Coronary artery (tissue), 2 donors: Measurements from ENCODE around the gene NPSR1.

Source experiments
- DNase-seq: peaks from one replicate; pipeline ENCODE4 v3.0.0-alpha.2; 2017; ENCODE audit warnings: low spot score
- H3K27ac ChIP-seq, 2 donors: fragments of 200-600 bp; sonication (generic); one replicate each; pipeline ENCODE4 v1.5.1; 2016 to 2019
- H3K4me3 ChIP-seq: fragments of 200-600 bp; sonication (generic); 2 replicates; pipeline ENCODE4 v1.5.1; 2016; ENCODE audit warnings: mild to moderate bottlenecking, moderate library complexity
- CTCF ChIP-seq: fragments of 200-600 bp; sonication (generic); IDR thresholded peaks from one replicate; pipeline ENCODE4 v1.5.1; 2019; ENCODE audit warnings: antibody characterized with exemption

NPSR1 gene

GRCh38 chr7:34748728-34749089 is 90.7 kb downstream of the NPSR1 start:
- Histone ChIP-seq H3K27ac (no peak overlapping the region), H3K4me3 (no peak overlapping the region)
- DNase-seq = no peak
- no peak for TF ChIP-seq CTCF

DNA sequence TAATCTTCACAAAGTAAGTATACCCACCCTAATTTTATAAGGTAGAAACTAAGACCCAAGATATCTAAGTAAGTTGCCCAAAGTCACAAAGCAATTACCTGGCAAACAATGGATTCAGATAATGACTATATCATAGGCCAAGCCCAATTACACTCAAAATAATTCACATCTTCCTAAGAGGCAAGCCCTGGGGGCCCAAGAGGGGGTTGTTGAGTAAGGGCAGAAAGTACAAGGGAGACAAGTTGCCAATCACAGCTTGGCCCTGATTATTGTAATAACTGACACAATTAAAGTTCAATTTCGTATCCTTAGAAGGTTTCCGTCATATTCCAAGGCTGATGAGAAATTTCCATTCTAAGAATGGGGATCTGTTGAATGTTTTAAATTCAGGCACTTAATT is 91.4 kb downstream of the NPSR1 start:
- TF ChIP-seq CTCF = no peak
- no peak overlapping the region for H3K4me3 ChIP-seq
- DNase-seq = no peak
- no peak overlapping the region for H3K27ac ChIP-seq

DNA sequence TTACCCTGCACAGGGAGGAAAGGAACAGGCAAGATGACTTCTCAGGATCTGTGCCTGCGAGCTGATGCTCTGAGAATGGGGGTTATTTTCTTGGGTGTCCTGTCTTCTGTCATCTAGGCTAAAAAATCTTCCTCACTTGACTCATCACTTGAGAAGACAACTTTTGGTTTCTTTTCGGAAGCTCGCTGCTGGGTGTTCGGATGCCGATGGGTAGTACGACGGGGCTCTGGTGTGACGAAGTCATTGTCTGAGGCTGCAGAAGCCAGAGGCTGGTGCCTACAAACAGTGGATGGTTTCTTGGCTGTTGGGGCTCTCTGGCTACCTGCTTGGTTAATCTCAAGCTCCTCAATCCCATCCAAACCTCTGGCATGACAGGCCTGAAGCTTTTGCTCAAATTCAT is 92.2 kb downstream of the NPSR1 start:
- H3K27ac ChIP-seq = no peak overlapping the region
- no peak overlapping the region for H3K4me3 ChIP-seq
- no peak for DNase-seq
- no peak for TF ChIP-seq CTCF

GRCh38 chr7:34750636-34751035 is 92.6 kb downstream of the NPSR1 start:
- H3K4me3 ChIP-seq = no peak overlapping the region
- no peak for TF ChIP-seq CTCF
- H3K27ac ChIP-seq = no peak overlapping the region
- no peak for DNase-seq

GRCh38 chr7:34751725-34752643 is 94.0 kb downstream of the NPSR1 start:
- no peak overlapping the region for H3K4me3 ChIP-seq
- DNase-seq = no peak
- no peak for TF ChIP-seq CTCF
- H3K27ac ChIP-seq = no peak overlapping the region

GRCh38 chr7:34752929-34753328 is 94.9 kb downstream of the NPSR1 start:
- DNase-seq = no peak
- Histone ChIP-seq H3K27ac (no peak overlapping the region), H3K4me3 (no peak overlapping the region)
- TF ChIP-seq CTCF = no peak

- DNase-seq = no peak
- Histone ChIP-seq H3K27ac (no peak overlapping the region), H3K4me3 (no peak overlapping the region)
- TF ChIP-seq CTCF = no peak
Measured at GRCh38 chr7:34755008-34755407, 97.0 kb downstream of the NPSR1 start.
